Measurements from ENCODE around the gene CRMP1. TPM values are rescaled to one million over a fixed set of nuclear protein-coding genes. Genes with fewer than 3 reads are reported as not detected.

The CRMP1 gene
- total and polyA plus RNA-seq, 2 of the 8 experiments (the other 6 are each of a cell fraction or from before 2014, with no cell fraction given) = 120 to 131 TPM

DNA sequence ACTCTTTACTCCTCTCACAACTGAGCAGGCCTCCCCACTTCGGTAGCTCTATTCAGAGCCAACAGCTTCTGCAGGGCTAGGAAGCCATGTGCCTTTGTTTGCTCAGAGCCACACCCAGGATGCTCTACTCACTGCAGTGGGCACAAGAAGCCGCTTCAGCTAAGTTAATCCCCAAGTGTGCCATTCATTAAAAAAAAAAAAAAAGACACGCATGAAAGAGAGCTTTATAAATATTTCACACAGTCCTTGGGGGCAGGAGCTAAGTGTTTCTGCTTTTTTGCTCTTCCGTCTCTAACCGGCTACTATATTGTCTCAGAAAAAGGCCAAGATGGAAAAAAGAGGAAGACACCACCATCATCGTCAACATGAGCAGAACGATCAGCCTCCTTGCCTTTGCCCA lies 8.1 kb downstream of the CRMP1 start (continued):
- TF ChIP-seq, protein P1, sequence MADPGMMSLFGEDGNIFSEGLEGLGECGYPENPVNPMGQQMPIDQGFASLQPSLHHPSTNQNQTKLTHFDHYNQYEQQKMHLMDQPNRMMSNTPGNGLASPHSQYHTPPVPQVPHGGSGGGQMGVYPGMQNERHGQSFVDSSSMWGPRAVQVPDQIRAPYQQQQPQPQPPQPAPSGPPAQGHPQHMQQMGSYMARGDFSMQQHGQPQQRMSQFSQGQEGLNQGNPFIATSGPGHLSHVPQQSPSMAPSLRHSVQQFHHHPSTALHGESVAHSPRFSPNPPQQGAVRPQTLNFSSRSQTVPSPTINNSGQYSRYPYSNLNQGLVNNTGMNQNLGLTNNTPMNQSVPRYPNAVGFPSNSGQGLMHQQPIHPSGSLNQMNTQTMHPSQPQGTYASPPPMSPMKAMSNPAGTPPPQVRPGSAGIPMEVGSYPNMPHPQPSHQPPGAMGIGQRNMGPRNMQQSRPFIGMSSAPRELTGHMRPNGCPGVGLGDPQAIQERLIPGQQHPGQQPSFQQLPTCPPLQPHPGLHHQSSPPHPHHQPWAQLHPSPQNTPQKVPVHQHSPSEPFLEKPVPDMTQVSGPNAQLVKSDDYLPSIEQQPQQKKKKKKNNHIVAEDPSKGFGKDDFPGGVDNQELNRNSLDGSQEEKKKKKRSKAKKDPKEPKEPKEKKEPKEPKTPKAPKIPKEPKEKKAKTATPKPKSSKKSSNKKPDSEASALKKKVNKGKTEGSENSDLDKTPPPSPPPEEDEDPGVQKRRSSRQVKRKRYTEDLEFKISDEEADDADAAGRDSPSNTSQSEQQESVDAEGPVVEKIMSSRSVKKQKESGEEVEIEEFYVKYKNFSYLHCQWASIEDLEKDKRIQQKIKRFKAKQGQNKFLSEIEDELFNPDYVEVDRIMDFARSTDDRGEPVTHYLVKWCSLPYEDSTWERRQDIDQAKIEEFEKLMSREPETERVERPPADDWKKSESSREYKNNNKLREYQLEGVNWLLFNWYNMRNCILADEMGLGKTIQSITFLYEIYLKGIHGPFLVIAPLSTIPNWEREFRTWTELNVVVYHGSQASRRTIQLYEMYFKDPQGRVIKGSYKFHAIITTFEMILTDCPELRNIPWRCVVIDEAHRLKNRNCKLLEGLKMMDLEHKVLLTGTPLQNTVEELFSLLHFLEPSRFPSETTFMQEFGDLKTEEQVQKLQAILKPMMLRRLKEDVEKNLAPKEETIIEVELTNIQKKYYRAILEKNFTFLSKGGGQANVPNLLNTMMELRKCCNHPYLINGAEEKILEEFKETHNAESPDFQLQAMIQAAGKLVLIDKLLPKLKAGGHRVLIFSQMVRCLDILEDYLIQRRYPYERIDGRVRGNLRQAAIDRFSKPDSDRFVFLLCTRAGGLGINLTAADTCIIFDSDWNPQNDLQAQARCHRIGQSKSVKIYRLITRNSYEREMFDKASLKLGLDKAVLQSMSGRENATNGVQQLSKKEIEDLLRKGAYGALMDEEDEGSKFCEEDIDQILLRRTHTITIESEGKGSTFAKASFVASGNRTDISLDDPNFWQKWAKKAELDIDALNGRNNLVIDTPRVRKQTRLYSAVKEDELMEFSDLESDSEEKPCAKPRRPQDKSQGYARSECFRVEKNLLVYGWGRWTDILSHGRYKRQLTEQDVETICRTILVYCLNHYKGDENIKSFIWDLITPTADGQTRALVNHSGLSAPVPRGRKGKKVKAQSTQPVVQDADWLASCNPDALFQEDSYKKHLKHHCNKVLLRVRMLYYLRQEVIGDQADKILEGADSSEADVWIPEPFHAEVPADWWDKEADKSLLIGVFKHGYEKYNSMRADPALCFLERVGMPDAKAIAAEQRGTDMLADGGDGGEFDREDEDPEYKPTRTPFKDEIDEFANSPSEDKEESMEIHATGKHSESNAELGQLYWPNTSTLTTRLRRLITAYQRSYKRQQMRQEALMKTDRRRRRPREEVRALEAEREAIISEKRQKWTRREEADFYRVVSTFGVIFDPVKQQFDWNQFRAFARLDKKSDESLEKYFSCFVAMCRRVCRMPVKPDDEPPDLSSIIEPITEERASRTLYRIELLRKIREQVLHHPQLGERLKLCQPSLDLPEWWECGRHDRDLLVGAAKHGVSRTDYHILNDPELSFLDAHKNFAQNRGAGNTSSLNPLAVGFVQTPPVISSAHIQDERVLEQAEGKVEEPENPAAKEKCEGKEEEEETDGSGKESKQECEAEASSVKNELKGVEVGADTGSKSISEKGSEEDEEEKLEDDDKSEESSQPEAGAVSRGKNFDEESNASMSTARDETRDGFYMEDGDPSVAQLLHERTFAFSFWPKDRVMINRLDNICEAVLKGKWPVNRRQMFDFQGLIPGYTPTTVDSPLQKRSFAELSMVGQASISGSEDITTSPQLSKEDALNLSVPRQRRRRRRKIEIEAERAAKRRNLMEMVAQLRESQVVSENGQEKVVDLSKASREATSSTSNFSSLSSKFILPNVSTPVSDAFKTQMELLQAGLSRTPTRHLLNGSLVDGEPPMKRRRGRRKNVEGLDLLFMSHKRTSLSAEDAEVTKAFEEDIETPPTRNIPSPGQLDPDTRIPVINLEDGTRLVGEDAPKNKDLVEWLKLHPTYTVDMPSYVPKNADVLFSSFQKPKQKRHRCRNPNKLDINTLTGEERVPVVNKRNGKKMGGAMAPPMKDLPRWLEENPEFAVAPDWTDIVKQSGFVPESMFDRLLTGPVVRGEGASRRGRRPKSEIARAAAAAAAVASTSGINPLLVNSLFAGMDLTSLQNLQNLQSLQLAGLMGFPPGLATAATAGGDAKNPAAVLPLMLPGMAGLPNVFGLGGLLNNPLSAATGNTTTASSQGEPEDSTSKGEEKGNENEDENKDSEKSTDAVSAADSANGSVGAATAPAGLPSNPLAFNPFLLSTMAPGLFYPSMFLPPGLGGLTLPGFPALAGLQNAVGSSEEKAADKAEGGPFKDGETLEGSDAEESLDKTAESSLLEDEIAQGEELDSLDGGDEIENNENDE (IDR thresholded peaks at IDR 0.05; ENCODE audit: insufficient replicate concordance, low read length) = no peak
- no peak for TF ChIP-seq FOSL1 (IDR thresholded peaks at IDR 0.05; ENCODE audit: insufficient read depth, low read depth, low read length)
- no peak for TF ChIP-seq SAP30 (IDR thresholded peaks at IDR 0.05; ENCODE audit: insufficient read depth, insufficient replicate concordance, low read length)
- no peak for TF ChIP-seq YY1 (IDR thresholded peaks at IDR 0.05; ENCODE audit: low read depth, low read length)
- TF ChIP-seq BCL11A (IDR thresholded peaks at IDR 0.05; ENCODE audit: low read depth in 2 of 2, low read length in 2 of 2) = no peak
- TF ChIP-seq CBX8 (IDR thresholded peaks at IDR 0.05; ENCODE audit: borderline replicate concordance, low read depth, low read length) = no peak
- TF ChIP-seq, protein P2, sequence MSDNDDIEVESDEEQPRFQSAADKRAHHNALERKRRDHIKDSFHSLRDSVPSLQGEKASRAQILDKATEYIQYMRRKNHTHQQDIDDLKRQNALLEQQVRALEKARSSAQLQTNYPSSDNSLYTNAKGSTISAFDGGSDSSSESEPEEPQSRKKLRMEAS (IDR thresholded peaks at IDR 0.05) = no peak
- TF ChIP-seq CHD1 (IDR thresholded peaks at IDR 0.05; ENCODE audit: low read depth, low read length) = no peak
- no peak for TF ChIP-seq SP1 (IDR thresholded peaks at IDR 0.05; ENCODE audit: low read depth, low read length)
- no peak for TF ChIP-seq KDM1A (IDR thresholded peaks at IDR 0.05; ENCODE audit: borderline replicate concordance, low read length)
- no peak for TF ChIP-seq EP300 (IDR thresholded peaks at IDR 0.05; ENCODE audit: borderline replicate concordance in 1 of 2, low read depth in 2 of 2, low read length in 2 of 2)
- TF ChIP-seq BACH1 (IDR thresholded peaks at IDR 0.05; ENCODE audit: low read length) = no peak

Data from H1 (cell line).